Stimulated activated CD8-positive, alpha-beta memory T cell treated with anti-CD3 and anti-CD28 coated beads, Interleukin-4, amount 100 ng/mL, for 4 hours (primary cell): Measurements from ENCODE around the gene RPS6KA1.
"Not testable (repeated sequence)": the region's sequence is repeated elsewhere in the genome, so short reads cannot be mapped to it uniquely, and the experiment has no call there.

Source experiments
- DNase-seq, 2 donors: peaks; one replicate each; pipeline ENCODE4 v3.0.0-alpha.2; 2020; ENCODE audit warnings: low read depth in 2 of 2, low spot score in 1 of 2

RPS6KA1 gene

GRCh38 chr1:26597629-26598039 lies 68.1 kb downstream of the RPS6KA1 start:
- no peak for DNase-seq

GRCh38 chr1:26598890-26599289 lies 69.3 kb downstream of the RPS6KA1 start:
- no peak for DNase-seq

GRCh38 chr1:26602378-26602959 lies 72.9 kb downstream of the RPS6KA1 start:
- DNase-seq, result no peak

GRCh38 chr1:26603856-26604255 lies 74.3 kb downstream of the RPS6KA1 start:
- DNase-seq, result no peak

GRCh38 chr1:26607186-26607585 lies 77.6 kb downstream of the RPS6KA1 start:
- DNase-seq, result no peak

- DNase-seq, result no peak
These were observed 79.3 kb downstream of the RPS6KA1 start for GRCh38 chr1:26608895-26609294.

GRCh38 chr1:26610781-26611180 lies 81.2 kb downstream of the RPS6KA1 start:
- DNase-seq, result no peak

GRCh38 chr1:26612627-26613026 lies 83.1 kb downstream of the RPS6KA1 start:
- not testable (repeated sequence) for DNase-seq

GRCh38 chr1:26614655-26615411 lies 85.3 kb downstream of the RPS6KA1 start:
- no peak for DNase-seq

GRCh38 chr1:26616881-26617280 lies 87.3 kb downstream of the RPS6KA1 start:
- no peak for DNase-seq

GRCh38 chr1:26618561-26618960 lies 89.0 kb downstream of the RPS6KA1 start:
- no peak for DNase-seq
